Measurements from ENCODE around the gene LCE6A.

DNA sequence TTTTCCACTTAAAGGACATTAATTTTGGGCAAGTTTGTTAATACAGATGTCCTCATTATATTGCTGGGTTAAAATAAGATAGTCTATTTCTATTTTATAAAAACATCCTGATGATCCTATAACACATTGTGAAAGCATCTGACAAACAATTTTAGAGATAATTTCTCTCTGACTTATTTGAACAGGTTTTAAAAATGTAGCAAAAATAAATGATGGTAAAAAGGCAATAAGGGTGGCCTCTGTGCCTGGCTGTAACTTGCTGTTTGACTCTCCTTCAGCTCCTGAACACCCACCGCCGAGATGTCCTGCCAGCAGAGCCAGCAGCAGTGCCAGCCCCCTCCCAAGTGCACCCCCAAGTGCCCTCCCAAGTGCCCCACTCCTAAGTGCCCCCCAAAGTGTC is 15.5 kb upstream of the LCE6A start, which contains the start of gene LCE1A:
- TF ChIP-seq FOXM1 (IDR thresholded peaks at IDR 0.05; ENCODE audit: borderline replicate concordance) (no peak), BHLHE40 (IDR thresholded peaks at IDR 0.05; ENCODE audit: borderline replicate concordance) (no peak), HDGF (IDR thresholded peaks at IDR 0.05; ENCODE audit: borderline replicate concordance) (no peak), FOXK2 (IDR thresholded peaks at IDR 0.05) (no peak), ARNT (IDR thresholded peaks at IDR 0.05) (no peak), PKNOX1 (IDR thresholded peaks at IDR 0.05) (no peak), FOXA1 (IDR thresholded peaks at IDR 0.05) (no peak), ELF4 (IDR thresholded peaks at IDR 0.05) (no peak), CTBP1 (IDR thresholded peaks at IDR 0.05; ENCODE audit: borderline replicate concordance) (no peak), TARDBP (IDR thresholded peaks at IDR 0.05) (no peak)

Measured in HEK293T (cell line).